Measurements from ENCODE around the gene PTGFRN.

Gene PTGFRN

GRCh38 chr1:116948642-116949041 lies 38.9 kb downstream of the PTGFRN start:
- TF ChIP-seq, protein P1, sequence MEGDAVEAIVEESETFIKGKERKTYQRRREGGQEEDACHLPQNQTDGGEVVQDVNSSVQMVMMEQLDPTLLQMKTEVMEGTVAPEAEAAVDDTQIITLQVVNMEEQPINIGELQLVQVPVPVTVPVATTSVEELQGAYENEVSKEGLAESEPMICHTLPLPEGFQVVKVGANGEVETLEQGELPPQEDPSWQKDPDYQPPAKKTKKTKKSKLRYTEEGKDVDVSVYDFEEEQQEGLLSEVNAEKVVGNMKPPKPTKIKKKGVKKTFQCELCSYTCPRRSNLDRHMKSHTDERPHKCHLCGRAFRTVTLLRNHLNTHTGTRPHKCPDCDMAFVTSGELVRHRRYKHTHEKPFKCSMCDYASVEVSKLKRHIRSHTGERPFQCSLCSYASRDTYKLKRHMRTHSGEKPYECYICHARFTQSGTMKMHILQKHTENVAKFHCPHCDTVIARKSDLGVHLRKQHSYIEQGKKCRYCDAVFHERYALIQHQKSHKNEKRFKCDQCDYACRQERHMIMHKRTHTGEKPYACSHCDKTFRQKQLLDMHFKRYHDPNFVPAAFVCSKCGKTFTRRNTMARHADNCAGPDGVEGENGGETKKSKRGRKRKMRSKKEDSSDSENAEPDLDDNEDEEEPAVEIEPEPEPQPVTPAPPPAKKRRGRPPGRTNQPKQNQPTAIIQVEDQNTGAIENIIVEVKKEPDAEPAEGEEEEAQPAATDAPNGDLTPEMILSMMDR (IDR thresholded peaks at IDR 0.05; ENCODE audit: control insufficient read depth, extremely low read depth, insufficient read depth): no peak
- DNase-seq (ENCODE audit: low read depth): no peak
- H3K4me3 ChIP-seq (ENCODE audit: low read depth, low read length): no peak overlapping the region

GRCh38 chr1:116949213-116949985 lies 39.7 kb downstream of the PTGFRN start:
- H3K4me3 ChIP-seq (ENCODE audit: low read depth, low read length): no peak overlapping the region
- DNase-seq (ENCODE audit: low read depth): no peak
- TF ChIP-seq, protein P1 (IDR thresholded peaks at IDR 0.05; ENCODE audit: control insufficient read depth, extremely low read depth, insufficient read depth): no peak

DNA sequence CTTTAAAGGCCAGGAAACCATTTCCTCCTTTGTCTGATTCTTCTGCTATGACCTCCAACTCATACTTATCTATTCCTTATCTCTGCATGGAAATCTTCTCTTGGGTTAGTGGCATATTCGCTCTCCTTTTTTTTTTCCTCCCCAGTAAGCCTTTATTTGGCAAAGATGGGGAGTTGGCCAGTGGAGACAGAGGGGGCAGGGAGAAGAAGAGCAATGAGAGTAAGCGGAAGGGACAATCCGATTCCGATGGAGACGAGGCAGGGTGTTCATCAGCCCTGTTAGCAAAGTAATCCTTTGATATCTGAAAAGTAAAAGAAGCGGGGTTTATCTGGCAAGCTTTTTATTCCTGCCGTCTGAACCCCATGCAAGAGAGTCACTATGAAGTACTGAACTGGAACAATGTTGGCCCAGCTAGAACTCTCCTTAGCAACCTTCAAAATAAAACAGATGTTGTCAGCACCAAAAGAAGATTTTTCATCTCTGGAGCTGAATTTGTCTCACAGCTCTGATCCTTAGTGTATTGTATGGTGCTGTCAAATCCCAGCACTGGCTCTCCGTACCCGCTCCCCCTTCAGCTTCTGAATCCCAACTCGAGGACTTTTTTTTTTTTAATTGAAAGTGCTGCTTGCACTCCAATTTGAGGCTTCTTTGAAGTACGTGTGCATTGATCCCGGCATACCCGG lies 40.9 kb downstream of the PTGFRN start:
- DNase-seq (ENCODE audit: low read depth): no peak
- TF ChIP-seq, protein P1 (IDR thresholded peaks at IDR 0.05; ENCODE audit: control insufficient read depth, extremely low read depth, insufficient read depth): no peak
- H3K4me3 ChIP-seq (ENCODE audit: low read depth, low read length): no peak overlapping the region

- no peak for DNase-seq (ENCODE audit: low read depth)
- TF ChIP-seq, protein P1 (IDR thresholded peaks at IDR 0.05; ENCODE audit: control insufficient read depth, extremely low read depth, insufficient read depth): no peak
- no peak overlapping the region for H3K4me3 ChIP-seq (ENCODE audit: low read depth, low read length)
Observed at GRCh38 chr1:116951200-116951935, 41.7 kb downstream of the PTGFRN start.

DNA sequence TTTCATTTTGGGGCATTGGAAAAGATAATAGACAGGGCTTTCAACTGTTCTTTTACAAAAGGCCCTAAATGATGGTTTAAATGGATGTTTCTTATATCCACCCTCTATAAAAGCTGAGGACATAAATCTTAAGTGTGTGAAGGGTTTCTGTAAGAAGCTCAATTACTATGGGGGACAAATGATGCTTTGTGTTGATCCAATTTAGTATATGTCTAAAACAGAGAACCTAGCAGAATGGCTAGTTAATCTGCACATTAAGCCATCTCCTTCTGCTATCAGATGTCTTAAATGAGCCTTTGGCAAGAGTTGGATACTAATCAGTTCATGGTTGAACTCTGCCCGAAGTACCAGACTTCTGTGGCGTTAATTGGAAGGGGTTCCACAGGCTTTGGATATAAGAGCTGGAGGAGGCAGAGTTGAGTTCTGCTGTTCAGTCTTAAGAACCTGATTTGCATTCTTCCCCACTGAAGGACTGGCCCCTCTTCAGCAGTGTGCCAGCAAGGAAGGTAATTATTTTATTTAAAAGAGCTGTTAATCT lies 43.1 kb downstream of the PTGFRN start:
- no peak for DNase-seq (ENCODE audit: low read depth)
- TF ChIP-seq, protein P1 (IDR thresholded peaks at IDR 0.05; ENCODE audit: control insufficient read depth, extremely low read depth, insufficient read depth): no peak
- no peak overlapping the region for H3K4me3 ChIP-seq (ENCODE audit: low read depth, low read length)

GRCh38 chr1:116954440-116954839 lies 44.7 kb downstream of the PTGFRN start:
- H3K4me3 ChIP-seq (ENCODE audit: low read depth, low read length): no peak overlapping the region
- TF ChIP-seq, protein P1 (IDR thresholded peaks at IDR 0.05; ENCODE audit: control insufficient read depth, extremely low read depth, insufficient read depth): no peak
- no peak for DNase-seq (ENCODE audit: low read depth)
